Inferior parietal cortex (tissue), 1 donor: ENCODE data around the gene TRIO.
"Not testable (repeated sequence)": the region's sequence is repeated elsewhere in the genome, so short reads cannot be mapped to it uniquely, and the experiment has no call there.

Experiments
- DNase-seq: peaks from one replicate; pipeline ENCODE4 v3.0.0-alpha.2; 2016; ENCODE audit errors: extremely low spot score

The TRIO gene

GRCh38 chr5:14386884-14387624, 243.9 kb downstream of the TRIO start:
- no peak for DNase-seq

- DNase-seq = no peak
These were observed 245.6 kb downstream of the TRIO start for GRCh38 chr5:14388741-14389140.

GRCh38 chr5:14392552-14392951, 249.4 kb downstream of the TRIO start:
- not testable (repeated sequence) for DNase-seq

- no peak for DNase-seq
These were observed 251.2 kb downstream of the TRIO start for GRCh38 chr5:14394365-14394764.

- no peak for DNase-seq
These were observed 252.3 kb downstream of the TRIO start for GRCh38 chr5:14395411-14395810.

GRCh38 chr5:14396066-14396465, 252.9 kb downstream of the TRIO start:
- DNase-seq = no peak

- no peak for DNase-seq
These were observed 253.6 kb downstream of the TRIO start for GRCh38 chr5:14396737-14397136.

GRCh38 chr5:14397717-14398116, 254.6 kb downstream of the TRIO start:
- no peak for DNase-seq

- DNase-seq = peak; percentile 87
These were observed 256.0 kb downstream of the TRIO start for GRCh38 chr5:14399054-14399692.

GRCh38 chr5:14400085-14400484, 256.9 kb downstream of the TRIO start:
- no peak for DNase-seq

- DNase-seq = no peak
These were observed 257.5 kb downstream of the TRIO start for GRCh38 chr5:14400611-14401010.

GRCh38 chr5:14401639-14402038, 258.5 kb downstream of the TRIO start:
- no peak for DNase-seq

GRCh38 chr5:14402424-14402823, 259.3 kb downstream of the TRIO start:
- no peak for DNase-seq

- DNase-seq = no peak
These were observed 261.6 kb downstream of the TRIO start for GRCh38 chr5:14404780-14405179.

GRCh38 chr5:14405267-14405666, 262.1 kb downstream of the TRIO start:
- DNase-seq = no peak

- DNase-seq = no peak
These were observed 262.8 kb downstream of the TRIO start for GRCh38 chr5:14405706-14406553.

- no peak for DNase-seq
These were observed 263.4 kb downstream of the TRIO start for GRCh38 chr5:14406554-14406849.

- DNase-seq = no peak
These were observed 263.9 kb downstream of the TRIO start for GRCh38 chr5:14407051-14407450.

- DNase-seq = no peak
These were observed 264.6 kb downstream of the TRIO start for GRCh38 chr5:14407746-14408175.

GRCh38 chr5:14408969-14409586, 265.9 kb downstream of the TRIO start:
- DNase-seq = no peak

- no peak for DNase-seq
These were observed 266.9 kb downstream of the TRIO start for GRCh38 chr5:14410068-14410393.

- no peak for DNase-seq
These were observed 267.5 kb downstream of the TRIO start for GRCh38 chr5:14410394-14411201.
